Transverse colon (tissue), 4 donors: ENCODE results near the gene ALDH3B1.

ENCODE experiments used
- CTCF ChIP-seq, 5 experiments: fragments of 200-600 bp in 3 of 5; fragments of 450-650 bp in 2 of 5; sonication (generic) in 3 of 5; IDR thresholded peaks; 1 replicate in 2 of 5; 2 replicates in 3 of 5; pipeline ENCODE4 v1.5.1; 2016 to 2017; ENCODE audit warnings: antibody characterized with exemption in 5 of 5, inconsistent platforms in 3 of 5, mild to moderate bottlenecking in 2 of 5, moderate library complexity in 1 of 5
- EP300 ChIP-seq: sonication (generic); formaldehyde crosslinking; IDR thresholded peaks from one replicate; pipeline ENCODE4 v1.6.1; 2017; ENCODE audit warnings: antibody characterized with exemption, low read depth
- POLR2A ChIP-seq: fragments of 450-650 bp; IDR thresholded peaks from one replicate; pipeline ENCODE4 v1.6.1; 2016; ENCODE audit warnings: antibody characterized with exemption, mild to moderate bottlenecking, moderate library complexity
- POLR2AphosphoS5 ChIP-seq, 3 donors: sonication (generic); formaldehyde crosslinking; IDR thresholded peaks; one replicate each; pipeline ENCODE4 v1.6.1; 2016; ENCODE audit warnings: antibody characterized with exemption in 3 of 3

- TF ChIP-seq POLR2AphosphoS5 (IDR thresholded peaks at IDR 0.05) (no peak), CTCF (IDR thresholded peaks at IDR 0.05) (no peak), POLR2A (no peak), EP300 (no peak)
These were observed 8.0 kb downstream of the ALDH3B1 start for GRCh38 chr11:68017980-68018729.
